AG08395 (cell line): ENCODE data around the gene RIMS4.
A peak's percentile ranks its signal among the peaks of the same experiment; 100 is the strongest.

ENCODE experiments used
- DNase-seq: peaks from one replicate; pipeline ENCODE4 v3.0.0; 2012; ENCODE audit warnings: mixed read lengths, low spot score

Gene RIMS4

DNA sequence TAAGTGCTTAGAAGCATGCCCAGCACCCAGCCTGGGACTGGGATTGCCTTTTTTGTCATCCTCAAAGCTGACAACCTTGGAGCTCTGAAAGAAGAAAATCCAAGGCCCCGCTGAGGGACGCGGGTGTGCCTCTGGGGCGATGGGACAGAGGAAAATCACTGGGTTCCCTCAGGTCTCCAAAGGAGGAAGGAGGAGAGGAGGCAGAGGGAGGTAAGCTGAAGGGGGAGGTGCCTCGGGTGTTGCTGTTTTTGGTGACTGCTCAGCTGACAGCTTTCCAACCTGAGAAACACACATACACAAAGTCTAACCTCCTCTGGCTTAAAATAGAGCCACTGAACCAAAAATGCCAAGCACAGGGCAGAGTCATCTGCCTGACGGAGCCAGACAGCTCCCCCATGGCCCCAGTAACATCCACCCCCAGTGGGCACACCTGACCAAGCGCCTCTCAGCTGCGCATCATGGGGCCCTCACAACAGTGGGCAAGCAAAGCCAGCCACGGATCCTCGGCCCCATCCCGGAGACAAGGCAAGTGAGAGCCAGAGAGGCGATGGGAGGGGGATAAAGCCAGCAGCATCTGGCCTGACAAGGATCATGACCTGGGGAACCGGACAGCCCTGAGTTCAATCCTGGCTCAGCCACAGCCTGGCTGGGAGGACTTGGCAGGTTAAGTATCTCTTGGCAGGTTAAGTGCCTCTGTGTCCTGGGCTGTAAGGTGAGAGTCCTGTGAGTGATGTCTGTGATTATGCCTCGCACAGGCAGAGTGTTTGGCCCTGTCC lies 67.9 kb downstream of the RIMS4 start:
- DNase-seq: no peak

DNA sequence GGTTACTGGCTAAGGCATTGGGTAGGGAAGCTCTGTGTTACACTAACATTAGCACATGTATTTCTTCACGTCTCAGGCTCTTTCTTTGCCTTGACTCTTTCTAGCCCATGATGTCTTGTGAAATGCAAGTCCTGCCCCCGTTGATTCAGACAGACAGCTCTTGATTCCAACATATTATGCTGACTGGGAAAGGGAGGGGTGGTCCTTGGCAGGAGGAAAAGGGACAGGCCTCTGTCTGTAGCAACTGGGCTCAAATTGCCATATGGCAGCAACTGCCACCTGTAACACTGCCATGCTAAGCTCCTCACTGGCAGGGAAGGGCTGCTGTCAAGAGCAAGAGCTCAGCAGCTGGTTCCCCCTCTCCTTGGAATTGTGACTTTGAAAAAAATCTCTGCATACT lies 70.4 kb downstream of the RIMS4 start:
- DNase-seq: no peak

- DNase-seq: peak; percentile 79
These were observed 71.4 kb downstream of the RIMS4 start for GRCh38 chr20:44738813-44739477.

DNA sequence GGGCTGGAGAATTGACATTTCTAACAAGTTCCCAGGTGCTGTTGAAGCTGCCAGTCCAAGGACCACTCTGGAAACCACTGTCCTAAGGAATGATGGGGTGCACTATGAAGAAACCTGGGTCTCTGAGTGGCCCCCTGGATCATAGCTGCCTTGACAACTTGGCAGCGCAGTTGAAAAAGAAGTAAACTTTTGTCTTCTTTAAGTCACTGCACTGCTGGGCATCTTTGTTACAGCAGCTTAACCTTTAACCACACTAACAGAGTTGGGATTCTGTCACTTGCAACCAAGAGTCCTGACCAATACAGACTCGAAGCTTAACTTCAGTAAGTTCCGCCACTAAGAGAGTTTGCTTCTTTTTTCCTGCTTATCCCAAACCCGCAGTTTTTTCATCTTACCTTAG lies 73.2 kb downstream of the RIMS4 start:
- no peak for DNase-seq

DNA sequence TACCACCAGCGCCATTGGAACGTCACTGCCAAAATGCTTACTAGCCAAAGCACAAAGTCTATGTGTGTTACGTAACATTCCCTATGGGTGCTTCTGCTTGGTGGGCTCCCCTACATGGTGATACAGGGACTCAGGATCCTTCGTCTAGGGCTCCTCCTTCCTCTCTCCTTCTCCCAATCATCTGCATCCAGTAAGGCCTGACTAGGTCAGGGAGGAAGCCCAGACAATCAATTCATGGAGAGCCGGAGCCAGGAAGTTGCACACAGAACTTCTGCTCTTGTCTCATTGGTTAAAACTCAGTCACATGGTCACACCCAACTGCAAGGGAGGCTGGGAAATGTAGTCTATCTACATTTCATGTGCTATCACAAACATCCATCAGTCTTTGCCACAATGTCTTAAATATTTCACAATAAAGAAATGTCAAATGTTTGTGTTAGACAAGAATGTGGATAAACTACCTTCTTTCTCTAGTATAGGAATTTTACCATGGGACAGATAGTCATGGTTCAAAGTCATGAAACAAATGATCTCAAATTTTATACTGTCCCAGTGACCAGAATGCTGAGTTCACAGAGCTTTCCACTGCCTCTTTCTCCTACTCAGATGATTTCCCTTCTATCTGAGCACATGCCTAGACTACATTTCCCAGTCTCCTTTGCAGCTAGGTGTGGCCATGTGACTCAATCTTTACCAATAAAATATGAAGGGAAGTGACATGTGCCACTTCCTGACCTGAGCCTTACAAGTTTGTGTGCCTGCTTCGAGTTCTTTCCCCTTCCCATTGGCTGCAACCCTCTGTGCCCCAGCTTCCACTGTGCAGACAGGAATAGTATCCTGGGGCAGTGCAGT lies 74.0 kb downstream of the RIMS4 start:
- DNase-seq: peak; percentile 86

- no peak for DNase-seq
These were observed 74.6 kb downstream of the RIMS4 start for GRCh38 chr20:44735816-44736169.

- DNase-seq: peak; percentile 72
These were observed 75.4 kb downstream of the RIMS4 start for GRCh38 chr20:44734938-44735337.

GRCh38 chr20:44733341-44734069 lies 76.8 kb downstream of the RIMS4 start:
- peak; percentile 75 for DNase-seq

GRCh38 chr20:44732327-44732726 lies 78.0 kb downstream of the RIMS4 start:
- DNase-seq: no peak

GRCh38 chr20:44731657-44732056 lies 78.7 kb downstream of the RIMS4 start:
- no peak for DNase-seq

DNA sequence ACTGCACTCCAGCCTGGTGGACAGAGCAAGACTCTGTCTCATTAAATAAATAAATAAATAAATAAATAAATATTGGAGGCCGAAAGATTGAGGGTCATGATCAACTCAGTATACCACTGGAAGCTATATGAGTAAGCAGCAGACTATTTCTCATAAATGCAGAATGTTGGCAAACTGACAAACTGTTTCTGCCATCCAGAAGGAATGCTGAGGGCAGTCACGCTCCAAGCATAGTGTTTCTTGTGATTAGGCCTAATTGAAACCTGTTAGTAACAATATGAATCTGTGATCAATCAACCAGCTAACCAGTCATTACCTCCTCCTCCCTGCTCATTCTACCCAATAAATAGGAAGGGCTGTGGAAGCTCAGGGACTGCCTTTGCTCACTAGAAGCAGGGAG lies 79.9 kb downstream of the RIMS4 start:
- DNase-seq: peak; percentile 42

DNA sequence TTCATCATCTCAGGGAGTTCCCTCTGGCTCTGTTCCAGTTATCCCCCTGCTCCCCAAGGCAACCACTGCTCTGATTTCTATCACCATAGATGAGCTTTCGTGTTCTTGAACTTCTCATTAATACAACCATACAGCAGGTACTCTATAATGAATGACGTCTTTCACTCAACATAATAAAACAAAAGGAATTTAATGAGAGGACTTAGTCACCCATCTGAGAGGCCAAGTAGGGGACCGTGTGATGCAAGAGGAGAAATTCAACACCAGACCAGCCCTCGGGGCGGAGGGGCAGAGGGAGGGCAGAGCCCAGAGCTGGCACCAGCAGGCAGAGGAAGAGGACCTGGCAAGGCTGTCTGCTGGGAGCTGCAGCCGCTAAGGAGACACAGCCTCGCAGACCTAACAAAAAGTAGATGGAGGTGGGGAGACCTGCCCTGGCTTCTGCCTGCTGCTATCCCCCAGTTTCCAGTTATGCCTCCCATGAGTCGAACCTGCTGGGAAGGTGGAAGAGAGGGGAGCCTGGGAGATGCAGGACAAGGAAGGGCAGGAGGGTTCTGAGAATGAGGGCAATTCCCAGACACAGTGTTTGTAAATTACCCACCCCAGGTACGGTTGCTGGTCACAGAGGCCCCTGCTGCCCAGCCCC lies 81.4 kb downstream of the RIMS4 start:
- peak; percentile 90 for DNase-seq

- DNase-seq: no peak
These were observed 82.7 kb downstream of the RIMS4 start for GRCh38 chr20:44727651-44728050.

DNA sequence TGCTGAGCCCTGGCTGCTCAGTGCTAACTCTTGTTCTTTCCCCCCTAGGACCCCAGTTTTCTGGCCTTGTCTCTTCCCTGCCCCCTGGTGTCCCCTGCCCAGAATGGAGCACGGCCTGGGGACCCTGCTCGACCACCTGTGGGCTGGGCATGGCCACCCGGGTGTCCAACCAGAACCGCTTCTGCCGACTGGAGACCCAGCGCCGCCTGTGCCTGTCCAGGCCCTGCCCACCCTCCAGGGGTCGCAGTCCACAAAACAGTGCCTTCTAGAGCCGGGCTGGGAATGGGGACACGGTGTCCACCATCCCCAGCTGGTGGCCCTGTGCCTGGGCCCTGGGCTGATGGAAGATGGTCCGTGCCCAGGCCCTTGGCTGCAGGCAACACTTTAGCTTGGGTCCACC lies 83.3 kb downstream of the RIMS4 start:
- DNase-seq: no peak

DNA sequence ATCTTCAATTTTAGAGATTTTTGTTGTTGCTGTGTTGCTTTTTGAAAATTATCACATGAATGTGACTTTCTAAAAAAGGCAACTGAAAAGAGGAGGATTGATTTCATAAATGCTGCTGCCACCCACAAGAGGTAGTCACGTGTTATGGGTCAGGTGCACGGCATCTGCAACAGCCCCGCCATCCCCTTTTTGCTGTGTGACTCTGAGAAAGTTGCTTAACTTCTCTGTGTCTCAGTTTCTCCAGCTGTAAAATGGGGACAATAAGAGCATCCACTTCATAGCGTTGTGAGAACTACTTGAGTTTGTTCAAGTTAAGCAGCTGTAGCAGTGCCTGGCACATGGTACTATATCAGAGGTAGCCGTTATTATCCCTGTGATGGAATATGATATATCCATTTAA lies 84.5 kb downstream of the RIMS4 start:
- no peak for DNase-seq

DNA sequence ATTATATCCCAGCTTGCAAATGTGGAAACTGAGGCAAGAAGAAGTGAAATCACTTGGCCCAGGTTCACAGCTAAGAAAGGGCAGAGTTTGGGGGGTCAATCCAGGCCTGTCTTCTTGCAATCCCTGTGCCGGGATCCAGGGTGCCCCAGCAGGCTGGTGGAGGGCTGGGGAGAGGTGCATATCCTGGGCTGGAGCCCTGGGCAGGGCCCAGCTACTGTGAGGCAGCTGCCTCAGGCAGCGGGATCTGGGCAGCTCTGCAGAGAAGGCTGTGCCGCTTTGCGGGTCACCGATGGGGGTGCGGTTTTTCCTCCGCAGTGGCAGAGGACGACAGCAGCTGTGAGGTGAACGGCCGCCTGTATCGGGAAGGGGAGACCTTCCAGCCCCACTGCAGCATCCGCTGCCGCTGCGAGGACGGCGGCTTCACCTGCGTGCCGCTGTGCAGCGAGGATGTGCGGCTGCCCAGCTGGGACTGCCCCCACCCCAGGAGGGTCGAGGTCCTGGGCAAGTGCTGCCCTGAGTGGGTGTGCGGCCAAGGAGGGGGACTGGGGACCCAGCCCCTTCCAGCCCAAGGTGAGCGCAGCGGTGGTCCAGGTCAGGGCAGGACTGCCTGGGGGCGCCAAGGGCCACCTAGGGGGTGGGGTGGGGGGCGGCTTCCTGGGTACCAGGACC lies 85.8 kb downstream of the RIMS4 start:
- no peak for DNase-seq

DNA sequence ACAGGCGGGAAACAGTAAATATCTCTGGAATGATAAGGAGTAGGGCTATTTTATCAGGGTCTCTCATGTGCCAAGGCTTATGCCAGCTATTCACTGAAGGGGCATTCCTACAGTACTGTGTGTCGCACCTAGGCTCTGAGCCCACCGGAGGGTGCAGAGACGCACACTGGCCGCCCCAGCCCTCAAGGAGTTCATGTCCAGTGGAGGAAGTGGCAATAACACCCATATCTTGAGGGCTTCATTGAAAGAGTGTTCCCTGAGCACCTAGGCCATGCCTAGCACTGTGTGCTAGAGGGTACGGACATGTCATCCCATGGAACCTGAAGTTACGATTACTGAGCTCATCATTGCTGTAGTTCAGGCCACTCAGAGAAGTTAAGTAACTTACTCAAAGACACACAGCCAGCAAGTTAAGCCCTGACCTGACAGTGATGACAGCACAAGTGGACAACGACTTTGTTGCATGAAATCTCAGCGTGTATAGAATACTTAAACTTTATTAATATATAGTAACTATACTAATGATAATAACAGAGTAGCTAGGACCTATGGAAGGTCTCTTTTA lies 86.5 kb downstream of the RIMS4 start:
- no peak for DNase-seq

DNA sequence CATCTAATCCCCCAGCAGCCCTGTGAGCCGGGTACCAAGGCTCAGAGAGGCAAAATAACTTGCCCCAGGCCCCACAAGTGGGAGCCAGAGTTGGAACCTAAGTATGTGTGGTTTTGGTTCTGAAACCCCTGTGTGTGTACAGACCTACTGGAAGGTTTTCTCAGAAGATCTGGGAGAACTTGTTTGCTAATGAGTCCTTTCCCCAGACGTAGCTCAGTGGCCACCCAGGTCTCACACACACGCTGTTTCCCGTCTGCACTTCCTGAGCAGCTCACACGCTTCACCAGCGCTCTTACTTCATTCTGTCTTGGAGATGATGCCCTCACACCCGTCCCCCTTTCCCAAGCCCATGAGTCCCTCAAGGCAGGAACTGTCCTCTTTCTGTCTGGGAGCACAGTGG lies 87.0 kb downstream of the RIMS4 start:
- DNase-seq: no peak

- no peak for DNase-seq
These were observed 87.4 kb downstream of the RIMS4 start for GRCh38 chr20:44722990-44723389.

DNA sequence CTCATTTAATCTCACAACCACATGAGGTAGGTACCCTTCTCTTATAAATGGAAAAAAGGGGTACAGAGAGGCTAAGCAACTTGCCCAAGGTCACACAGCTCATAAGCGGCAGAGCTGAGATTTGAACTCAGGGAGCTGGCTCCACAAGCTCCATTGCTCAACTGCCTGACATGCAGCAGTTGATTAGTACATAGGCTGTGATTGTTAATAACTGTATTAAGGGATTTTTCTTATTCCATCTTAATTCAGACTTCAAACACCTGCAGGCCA lies 88.6 kb downstream of the RIMS4 start:
- DNase-seq: no peak
